ENCODE results near the gene AJM1.
"Not testable (repeated sequence)": the region's sequence is repeated elsewhere in the genome, so short reads cannot be mapped to it uniquely, and the experiment has no call there.

The AJM1 gene

DNA sequence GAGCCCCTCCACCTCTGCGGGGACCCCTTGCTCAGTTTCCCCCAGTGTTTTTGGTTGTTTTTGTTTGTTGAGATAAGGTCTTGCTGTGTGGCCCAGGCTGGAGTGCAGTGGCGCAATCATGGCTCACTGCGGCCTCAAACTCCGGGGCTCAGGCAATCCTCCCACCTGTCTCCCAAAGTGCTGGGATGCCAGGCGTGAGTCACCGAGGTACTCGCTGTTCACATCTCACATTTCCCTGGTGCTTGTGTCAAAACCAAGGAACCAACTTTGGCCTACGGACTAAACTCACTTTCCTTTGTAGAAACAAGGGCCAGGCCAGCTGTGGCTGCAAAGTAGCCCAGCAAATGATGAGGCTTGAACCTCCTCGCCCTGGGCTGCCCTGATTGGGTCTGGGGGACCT is 9.7 kb upstream of the AJM1 start:
- DNase-seq, result no peak

DNA sequence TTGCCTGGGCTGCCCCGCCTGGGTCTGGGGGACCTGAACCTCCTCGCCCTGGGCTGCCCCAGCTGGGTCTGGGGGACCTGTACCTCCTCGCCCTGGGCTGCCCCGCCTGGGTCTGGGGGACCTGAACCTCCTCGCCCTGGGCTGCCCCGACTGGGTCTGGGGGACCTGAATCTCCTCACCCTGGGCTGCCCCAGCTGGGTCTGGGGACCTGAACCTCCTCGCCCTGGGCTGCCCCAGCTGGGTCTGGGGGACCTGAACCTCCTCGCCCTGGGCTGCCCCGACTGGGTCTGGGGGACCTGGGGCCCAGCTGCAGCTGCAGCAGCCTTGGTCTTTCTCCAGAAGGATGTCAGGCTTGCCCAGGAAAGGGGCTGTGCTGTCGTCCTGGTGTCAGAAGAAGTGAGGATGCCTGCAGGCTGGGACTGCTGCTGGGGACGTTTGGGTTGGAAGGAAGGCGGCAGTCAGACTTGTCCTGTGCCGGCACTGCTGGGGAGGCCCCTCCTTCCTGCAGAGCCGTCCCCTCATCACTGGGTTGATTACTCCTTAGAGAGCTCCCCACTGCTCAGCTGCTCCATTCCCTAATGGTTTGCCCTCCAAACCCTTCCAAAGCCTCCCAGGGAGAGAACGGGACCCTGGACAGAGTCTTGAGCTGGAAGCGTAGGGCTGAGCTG is 8.8 kb upstream of the AJM1 start:
- DNase-seq, result not testable (repeated sequence)

DNA sequence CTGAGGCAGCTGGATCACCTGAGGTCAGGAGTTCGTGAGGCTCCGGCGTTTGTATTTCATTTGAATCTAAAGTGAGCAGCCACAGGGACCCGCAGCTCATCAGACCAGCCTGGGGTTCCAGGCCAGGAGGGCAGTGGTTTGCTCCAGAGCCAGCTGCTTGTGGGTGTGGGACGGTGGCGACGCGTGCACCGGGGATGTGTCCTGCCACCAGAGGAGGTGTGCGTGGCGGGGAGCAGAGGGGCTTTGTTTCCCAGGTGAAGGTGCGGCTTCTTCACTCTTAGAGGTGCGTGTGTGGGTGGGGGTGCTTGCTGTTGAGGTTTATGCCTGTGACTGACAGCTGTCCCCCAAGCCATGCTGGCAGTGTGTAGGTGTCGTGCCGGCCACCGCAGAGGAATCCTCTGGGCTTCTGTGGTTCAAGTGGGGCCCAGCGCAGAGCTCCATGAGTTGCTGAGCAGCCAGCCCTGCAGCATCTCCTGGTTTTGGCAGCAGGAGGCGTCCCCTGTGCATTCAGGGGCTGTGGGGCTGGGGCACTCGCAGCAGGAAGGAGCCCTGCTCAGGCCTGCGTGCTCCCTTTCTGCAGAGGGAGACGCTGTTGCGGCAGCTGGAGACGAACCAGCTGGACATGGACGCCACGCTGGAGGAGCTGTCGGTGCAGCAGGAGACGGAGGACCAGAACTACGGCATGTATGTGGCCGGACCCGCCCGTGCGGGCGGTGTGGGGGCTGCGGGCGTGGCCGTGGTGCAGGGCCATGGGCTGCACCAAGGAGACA is 6.9 kb upstream of the AJM1 start:
- no peak for DNase-seq

DNA sequence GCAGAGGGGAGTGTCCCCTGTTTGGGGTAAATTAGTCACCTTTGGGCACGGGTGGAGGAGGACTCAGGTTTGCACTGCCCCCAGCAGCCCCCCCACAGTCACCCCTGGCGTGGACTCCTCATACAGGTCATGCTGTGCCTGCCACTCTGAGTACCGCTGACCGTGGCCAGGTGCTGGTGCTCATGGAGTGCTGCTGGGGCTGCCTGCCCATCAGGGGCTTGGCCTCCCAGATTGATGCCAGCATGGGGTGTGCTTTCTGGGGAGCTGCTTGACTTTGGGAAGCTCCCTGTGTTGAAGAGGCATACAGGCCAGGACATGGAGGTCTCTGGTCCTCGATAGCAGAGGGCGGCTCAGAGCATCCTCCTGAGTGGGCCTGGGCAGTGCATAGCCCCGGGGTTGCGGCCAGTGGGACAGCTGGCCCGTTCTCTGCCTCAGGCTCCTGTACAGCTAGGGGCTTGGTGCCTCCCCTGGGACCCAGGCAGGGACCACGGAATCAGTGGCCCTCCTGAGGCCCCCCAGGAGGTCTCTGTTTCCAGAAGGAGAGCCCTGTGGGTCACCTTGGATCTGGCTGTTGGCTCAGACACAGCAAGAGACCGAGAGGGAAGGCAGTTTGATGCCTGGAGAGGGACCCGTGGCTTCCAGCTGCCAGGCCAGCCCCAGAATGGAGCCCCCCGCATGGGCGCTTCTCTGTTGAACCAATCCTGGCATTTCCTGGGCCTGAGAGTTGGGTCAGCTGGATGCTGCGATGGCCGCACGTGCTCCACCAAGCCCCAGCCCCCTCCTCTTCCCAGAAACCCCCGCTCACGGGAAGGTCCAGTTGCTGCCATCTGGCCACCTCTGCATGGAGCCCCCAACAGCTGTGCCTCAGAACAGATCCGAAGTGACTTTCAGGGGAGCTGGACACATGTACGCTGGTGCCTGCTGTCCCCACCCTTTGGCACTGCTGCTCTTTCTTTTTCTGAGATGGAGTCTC is 6.1 kb upstream of the AJM1 start:
- DNase-seq, result peak; percentile 44

DNA sequence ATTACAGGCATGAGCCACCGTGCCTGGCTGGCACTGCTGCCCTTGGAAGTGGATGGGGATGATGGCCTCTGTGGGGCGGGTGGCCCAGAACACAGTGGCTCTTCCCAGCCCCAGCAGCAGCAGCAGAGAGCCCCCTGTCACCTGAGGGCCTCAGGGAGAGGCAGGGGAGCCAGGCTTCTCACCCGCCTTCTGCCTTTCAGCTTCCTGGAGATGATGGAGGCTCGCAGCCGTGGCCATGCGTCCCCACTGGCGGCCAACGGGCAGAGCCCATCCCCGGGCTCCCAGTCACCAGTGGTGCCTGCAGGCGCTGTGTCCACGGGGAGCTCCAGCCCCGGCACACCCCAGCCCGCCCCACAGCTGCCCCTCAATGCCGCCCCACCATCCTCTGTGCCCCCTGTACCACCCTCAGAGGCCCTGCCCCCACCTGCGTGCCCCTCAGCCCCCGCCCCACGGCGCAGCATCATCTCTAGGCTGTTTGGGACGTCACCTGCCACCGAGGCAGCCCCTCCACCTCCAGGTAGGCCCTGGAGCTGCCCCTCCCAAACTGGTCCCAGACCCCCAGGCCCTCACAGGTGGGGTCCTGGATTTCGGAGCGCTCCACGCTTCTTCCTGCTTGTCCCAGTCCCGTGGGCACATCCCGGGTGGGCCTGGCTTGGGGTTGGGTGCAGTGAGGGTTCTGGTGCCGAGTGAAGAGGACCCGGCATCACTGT is 5.0 kb upstream of the AJM1 start:
- DNase-seq, result no peak

DNA sequence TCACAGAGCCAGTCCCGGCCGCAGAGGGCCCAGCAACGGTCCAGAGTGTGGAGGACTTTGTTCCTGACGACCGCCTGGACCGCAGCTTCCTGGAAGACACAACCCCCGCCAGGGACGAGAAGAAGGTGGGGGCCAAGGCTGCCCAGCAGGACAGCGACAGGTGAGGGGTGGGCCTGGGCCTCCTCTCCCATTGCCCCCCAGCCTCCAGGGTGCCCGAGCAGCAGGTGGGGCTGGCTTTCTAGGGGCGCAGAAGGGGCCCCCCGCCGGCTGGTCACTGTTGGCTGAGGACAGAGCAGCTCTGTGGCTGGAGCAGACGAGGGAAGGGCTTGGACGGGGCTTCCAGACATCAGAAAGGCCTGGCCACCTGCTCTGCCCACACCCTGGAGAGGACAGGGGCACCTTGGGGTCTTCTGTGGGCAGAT is 4.4 kb upstream of the AJM1 start:
- not testable (repeated sequence) for DNase-seq

DNA sequence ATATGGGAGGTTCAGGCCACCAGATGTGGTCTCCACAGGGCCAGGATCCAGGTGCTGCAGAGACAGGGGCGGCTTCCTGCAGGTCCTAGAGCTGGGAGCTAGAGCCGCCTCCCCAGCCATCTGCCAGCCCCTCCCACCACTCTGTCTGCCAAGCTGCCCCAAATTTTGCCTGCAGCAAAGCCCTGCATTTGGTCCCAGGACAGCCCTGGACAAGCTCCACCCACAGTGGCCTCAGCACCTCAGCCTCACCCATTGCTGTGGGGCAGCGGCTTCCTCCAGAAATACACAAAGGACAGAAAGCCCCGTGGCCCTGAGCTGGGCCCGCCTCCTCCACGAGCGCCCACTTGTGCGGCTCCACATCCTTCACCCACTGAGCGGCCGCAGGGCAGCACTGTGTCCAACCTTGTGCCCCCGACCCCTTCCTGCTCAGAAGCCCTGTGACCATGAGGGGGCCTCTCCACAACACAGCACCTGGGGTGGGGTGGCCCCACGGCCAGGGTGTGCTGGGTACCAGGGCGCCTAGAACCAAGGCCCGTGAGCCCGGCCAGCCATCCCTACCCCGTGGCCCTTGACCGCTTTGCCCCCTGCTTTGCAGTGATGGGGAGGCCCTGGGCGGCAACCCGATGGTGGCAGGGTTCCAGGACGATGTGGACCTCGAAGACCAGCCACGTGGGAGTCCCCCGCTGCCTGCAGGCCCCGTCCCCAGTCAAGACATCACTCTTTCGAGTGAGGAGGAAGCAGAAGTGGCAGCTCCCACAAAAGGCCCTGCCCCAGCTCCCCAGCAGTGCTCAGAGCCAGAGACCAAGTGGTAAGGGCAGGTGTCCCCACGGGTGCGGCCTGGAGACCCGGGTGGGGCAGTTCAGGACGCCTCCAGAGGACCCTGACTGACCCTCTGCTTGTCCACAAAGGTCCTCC is 3.7 kb upstream of the AJM1 start:
- no peak for DNase-seq

DNA sequence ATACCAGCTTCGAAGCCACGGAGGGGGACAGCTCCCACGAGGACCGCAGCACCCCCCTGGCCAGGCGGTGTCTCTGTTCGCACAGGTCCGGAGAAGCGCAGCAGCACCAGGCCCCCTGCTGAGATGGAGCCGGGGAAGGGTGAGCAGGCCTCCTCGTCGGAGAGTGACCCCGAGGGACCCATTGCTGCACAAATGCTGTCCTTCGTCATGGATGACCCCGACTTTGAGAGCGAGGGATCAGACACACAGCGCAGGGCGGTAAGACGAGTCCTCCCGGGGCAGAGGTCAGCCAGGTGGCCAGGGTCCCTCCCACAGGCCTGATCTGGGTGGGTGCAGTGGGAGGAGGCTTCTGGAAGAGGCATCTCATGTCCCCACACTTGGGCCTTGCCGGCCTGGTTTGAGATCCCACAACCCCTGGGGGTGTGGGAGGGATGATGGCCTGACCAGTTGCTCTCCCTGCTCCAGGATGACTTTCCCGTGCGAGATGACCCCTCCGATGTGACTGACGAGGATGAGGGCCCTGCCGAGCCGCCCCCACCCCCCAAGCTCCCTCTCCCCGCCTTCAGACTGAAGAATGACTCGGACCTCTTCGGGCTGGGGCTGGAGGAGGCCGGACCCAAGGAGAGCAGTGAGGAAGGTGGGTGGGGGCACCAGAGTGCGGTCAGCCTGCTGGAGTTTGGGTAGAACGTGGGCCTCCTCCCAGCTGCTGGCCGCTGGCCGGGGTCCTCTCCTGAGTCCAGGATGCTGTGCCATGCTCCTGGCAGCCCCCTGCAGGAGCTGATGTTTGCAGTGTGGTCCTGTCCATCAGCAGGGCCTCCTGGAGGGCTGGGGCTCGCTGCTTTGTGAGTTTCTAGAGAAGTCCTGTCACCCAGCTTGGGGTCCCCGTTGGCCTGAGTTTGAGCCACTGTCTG is 2.8 kb upstream of the AJM1 start:
- DNase-seq, result no peak

DNA sequence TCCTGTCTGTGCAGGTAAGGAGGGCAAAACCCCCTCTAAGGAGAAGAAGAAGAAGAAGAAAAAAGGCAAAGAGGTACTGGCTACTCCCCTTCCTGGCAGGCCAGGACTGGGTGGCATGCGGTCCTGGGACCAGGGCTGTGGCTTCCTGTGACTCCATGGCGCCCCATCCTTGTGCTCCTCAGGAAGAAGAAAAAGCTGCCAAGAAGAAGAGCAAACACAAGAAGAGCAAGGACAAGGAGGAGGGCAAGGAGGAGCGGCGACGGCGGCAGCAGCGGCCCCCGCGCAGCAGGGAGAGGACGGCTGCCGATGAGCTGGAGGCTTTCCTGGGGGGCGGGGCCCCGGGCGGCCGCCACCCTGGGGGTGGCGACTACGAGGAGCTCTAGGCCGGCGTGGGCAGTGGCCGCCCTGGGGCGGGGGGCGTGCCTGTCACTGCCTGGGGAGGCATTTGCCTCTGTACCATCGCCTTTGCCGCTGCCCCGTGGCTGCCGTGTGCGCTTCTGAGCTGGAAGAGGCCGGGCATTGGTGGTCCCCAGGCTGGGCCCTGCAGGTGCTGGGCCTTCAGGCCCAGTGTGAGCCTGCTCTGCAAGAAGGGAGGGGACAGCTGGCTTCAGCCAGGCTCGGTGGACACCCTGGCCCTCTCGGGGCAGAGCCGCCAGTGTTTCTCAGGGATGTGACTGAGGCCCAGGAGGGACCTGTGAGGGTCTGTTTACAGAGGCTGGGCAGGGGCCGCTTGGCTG is 2.0 kb upstream of the AJM1 start:
- DNase-seq, result no peak

DNA sequence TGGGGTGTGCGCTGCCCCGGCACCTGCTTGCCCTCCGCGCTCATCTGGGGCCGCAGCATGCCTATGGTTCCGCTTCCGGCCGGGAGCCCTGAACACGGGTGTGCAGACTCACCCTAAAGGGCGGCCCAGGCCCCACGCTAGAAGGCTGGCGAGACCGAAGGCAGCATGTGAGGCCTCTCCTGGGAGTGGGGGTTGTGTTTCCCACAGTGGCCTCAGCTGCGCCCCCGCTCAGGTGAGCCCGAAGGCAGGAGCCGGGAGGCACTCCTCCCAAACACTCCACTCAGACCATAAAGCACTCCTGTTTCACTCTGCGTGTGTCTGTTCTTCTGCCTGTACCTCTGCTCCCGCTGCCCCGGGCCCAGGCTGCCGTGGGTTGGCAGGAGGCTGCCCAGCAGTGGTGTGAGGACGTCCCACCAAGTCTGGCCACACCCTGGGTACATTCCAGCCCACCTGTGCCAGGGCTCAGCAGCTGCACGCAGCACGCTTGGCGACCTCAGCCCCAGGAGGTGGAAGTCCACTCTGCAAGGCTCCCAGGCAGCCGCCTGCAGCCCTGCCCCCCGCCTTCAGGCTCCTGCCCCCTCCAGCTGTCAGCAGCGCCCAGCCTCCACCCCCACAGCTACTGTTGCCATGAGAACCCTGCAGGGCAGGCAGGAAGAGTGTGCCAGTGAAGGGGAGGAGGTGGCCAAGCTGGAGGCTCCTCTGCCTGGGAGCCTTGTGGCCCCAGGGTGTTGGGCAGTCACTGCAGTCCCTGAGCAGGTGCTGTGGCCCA is 1.2 kb upstream of the AJM1 start:
- no peak for DNase-seq

DNA sequence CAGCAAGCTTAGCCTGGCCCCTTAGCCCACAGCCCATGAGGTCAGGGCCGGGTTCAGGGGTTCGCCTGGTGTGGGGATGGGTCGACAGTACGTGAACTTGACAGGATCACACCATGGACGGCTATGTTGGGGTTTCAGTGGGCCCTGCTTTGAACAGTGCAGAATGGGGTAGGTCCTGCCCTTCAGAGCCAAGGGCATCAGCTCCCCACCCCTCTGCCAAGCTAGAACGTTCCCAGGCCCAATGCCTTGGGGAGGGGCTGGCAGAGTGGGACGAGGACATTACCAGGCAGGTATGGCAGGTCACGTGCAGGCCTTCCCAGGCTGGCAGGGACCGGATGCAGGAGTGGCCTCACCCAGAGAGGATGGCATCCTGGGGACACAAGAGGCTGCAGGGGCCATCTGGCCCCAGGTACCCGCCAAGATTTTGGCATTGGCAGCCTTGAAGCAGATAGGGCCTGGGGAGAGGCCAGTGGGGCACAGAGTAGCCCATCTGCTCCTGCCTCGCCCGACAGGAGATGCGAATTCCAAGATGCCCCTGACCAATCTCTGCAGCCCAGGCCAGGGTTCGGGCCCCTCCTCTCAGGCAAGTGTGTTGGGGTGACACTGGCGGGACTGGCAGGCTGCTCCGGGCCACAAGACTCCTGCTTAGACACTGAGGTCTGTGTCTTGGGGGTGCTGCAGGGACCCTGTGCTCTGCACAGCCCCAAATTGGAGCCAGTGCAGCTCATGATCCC is 465 bp upstream of the AJM1 start:
- DNase-seq, result not testable (repeated sequence)

DNA sequence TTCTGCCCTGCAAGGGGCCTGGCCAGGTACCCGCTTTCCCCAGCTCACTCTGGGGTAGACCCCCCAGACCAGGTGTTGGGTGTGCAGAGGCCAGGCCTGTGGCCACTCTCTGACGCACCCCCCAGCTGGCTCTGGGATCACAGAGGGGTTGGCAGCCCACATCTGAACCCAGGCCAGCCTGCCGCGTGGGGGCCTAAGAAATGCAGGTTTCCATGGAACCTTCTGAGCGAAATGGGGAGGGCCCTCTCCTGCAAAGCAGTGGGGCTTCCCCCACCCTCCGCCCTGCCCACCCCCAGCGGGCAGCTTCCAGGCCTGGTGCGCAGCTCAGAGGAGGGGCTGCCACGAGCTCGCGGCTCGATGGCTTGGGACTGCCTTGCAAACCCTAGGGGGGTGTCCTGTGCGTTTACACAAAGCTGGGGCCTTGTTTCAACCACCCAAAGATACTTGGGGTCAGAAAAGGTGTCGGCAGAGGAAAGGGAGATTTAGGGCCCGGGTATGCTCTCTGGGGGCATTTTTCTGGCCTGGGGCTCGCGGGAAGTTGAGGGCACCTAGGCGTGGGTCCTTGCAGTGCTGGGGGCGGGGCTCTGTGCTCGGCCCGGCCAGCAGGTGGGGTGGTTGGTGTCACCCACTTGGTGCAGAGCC is 1.0 kb downstream of the AJM1 start:
- DNase-seq, result not testable (repeated sequence)

DNA sequence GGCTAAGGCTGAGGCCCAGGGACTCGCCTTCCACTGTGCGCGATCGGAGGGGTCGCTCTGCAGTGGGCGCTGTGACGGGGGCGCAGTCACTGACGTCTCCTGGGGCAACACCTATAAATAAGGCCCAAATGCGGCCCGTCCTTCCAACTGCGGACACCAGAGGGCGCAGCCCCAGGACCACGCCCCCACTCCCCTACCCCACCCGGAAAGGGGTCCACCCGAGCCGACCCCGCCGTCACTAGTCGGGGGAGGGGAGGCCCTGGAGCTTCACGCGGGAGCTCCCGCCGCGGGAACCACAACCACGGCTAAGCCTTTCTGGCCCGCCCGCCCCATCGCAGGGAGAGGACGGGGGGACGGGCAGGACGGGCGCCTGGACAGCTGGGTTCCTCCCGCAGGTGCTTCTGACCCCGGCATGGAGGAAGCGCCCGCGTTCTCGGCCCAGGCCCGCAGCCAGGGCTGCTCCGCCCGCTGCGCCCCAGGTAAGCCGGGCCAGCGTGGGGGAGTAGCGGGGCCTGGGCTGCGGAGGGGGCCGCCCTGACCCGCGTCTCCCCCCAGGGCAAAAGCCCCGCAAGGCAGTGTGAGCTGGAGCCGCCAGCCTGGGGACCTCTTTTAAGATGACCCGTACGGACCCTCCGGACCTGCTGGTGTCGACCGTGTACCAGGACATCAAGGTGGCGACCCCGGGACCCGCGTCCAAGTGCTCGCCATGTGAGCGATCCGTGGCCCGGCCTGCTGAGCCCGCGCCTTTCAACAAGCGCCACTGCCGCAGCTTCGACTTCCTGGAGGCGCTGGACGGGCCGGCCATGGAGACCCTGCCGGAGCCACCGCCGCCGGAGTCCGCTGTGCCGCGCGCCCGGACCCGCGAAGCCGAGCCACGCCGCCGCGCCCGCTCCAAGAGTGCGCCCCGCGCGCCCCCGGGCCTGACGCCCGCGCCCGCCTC is 1.8 kb downstream of the AJM1 start:
- peak; percentile 75 for DNase-seq

DNA sequence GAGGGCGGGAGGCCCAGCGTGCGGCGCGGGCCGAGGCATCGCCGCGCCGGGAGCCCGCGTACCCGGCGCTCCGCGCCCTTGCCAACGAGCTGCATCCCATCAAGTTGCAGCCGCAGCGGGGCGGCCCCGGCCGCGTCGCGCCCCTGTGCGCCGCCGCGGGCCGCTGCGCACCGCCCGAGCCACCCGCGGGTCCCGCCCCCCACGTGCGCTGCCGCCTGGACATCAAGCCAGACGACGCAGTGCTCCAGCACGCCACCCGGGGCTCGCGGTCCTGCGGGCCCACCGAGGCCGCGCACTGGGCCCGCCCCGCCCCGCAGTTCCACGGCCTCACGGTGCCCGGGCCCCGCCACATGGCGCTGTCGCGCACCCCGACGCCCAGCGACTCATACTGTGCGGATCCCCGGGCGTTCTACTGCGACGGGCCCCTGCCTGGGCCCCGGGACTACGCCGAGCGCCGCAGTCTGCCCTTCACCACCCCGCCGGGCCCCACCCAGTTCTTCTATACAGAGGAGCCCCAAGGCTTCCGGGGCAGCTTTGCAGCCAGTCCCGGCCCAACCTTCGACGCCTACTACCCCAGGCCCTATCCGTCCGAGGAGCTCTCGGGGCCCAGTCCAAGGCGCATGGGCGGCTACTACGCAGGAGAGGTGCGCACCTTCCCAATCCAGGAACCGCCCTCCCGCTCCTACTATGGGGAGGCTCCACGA is 2.6 kb downstream of the AJM1 start:
- DNase-seq, result peak; percentile 48

DNA sequence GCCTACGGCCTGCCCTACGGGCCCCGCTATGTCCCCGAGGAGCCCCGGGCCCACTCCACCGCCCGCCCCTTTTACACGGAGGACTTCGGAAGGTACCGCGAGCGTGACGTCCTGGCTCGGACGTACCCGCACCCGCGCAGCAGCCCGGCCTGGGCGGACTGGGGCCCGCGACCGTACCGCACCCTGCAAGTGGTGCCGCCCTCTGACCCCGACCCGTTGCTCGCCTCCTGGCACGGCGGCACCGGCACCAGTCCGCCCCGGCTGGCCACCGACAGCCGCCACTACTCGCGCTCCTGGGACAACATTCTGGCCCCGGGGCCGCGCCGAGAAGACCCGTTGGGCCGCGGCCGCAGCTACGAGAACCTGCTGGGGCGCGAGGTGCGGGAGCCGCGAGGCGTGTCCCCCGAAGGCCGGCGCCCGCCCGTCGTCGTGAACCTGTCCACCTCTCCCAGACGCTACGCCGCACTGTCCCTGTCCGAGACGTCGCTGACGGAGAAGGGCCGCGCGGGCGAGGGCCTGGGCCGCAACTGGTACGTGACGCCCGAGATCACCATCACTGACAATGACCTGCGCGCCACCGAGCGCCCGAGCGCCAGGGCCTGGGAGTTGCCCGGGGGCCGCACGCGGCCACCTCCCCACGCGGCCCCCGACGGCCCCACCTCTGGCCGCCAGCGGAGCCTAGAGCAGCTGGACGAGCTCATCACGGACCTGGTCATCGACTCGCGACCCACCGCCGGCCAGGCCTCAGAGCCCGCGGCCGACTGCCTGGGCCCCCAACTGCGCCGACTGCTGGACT is 3.4 kb downstream of the AJM1 start:
- peak; percentile 47 for DNase-seq

Data from right forelimb (tissue), 1 donor.